GM12873 (cell line): Measurements from ENCODE around the gene NAP1L1.

ENCODE experiments used
- CTCF ChIP-seq: IDR thresholded peaks from 2 replicates; pipeline ENCODE4 v1.5.1; 2012; ENCODE audit warnings: low read depth, mild to moderate bottlenecking, moderate library complexity, low read length, control low read depth; ENCODE audit not compliant: insufficient read depth; ENCODE audit errors: missing control alignments

The NAP1L1 gene

DNA sequence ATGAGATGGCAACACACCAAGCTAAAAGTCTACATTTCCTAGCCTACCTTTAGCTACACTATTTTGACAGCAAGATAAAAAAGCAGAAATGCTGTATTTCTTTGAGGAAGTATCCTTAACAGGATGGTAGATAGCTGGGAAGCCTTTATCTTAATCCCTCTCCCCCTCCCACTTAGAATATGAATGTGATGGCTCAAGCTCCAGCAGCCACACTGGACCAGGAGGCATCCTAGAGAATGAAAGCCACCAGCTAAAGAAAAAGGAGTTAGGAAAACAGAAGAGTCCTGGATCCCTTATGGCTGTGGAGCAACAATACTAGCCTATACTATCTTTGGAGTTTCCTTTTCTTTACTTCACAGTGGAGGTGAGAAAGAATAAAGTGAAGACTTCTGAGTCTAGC, 15.1 kb downstream of the NAP1L1 start:
- TF ChIP-seq CTCF, result no peak

DNA sequence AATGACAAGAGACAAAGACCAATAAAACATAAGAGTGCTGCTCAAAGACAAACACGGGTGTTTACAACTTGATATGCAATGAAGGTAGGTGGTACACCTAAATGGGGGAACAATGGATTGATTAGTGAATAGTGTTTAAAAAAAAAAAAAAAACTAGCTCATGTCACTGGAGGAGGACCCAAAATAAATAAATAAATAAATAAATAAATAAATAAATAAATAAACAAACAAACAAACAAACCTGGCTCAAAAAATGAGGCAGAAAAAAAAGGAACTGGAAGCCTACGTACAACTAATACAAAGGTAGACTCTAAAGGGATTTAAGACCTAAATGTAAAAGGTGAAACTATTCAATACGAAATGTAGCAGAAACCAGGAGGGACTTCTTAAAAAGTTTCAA, 18.6 kb downstream of the NAP1L1 start:
- no peak for TF ChIP-seq CTCF

GRCh38 chr12:76064904-76065303, 19.6 kb downstream of the NAP1L1 start:
- TF ChIP-seq CTCF, result no peak

DNA sequence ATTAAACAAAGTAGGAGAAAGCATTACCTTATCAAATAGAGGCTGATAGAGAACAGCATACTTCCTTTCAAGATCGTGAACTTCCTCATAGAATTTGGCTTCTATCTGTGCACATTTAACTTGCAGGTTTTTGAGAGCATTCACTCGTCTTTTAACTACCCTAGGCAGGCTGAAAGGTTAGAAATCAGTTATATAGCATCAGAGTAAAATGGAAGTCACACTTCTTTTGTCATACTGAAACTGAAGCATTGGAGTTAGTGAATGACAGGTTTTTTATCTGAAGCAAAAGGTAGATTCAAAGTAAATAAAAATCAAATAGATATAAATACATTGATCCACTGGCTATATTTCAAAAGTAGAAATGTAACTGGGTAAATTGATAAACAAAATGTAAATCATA, 24.4 kb downstream of the NAP1L1 start:
- no peak for TF ChIP-seq CTCF

DNA sequence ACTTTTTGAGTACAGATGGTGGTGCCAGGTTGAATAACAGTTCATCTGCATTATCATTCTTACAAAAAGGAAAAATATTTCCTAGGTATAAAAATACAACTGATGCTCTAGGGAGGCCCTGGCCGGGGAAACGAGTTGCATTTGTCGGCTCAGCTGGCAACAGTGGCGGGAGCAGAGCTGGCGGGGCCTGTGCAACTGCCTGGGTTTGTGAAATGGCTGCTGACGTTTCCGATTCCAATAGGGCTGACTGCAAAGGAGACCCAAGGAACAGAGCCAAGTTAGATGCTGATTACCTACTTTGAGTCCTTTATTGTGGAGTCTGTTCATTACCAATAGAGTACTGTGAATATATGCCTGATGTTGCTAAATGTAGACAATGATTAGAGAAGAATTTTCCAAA, 27.2 kb downstream of the NAP1L1 start:
- TF ChIP-seq CTCF, result no peak

DNA sequence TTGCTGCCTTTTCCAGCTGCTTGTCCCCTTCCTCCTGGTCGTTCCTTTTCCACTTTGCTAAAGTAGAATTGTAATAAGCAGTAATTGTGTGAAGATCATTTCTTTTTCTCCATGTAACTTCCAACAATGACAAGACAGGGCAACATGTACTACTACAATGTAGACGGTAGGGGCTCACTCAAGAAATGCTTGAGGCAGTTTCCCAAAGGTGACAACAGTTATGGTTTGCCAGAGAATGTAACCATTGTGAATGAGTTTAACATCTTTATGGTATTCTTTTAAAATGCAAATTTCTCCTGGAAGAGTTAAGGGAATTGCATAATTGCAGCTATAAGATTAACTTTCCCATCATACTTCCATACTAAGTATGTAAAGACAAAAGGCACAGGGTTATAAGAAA, 29.1 kb downstream of the NAP1L1 start:
- no peak for TF ChIP-seq CTCF

GRCh38 chr12:76049575-76050251, 34.8 kb downstream of the NAP1L1 start:
- TF ChIP-seq CTCF, result no peak
